ENCODE results near the gene GOLPH3. TPM values are rescaled to one million over a fixed set of nuclear protein-coding genes. Genes with fewer than 3 reads are reported as not detected.

GOLPH3 gene
- polyA plus RNA-seq, 1 donor from 2014 or later: 75.8 TPM

- Histone ChIP-seq H4K20me1 (ENCODE audit: insufficient read depth) (no peaks in the 10 kb centered on the region), H3K9ac (ENCODE audit: low read length) (no peak overlapping the region), H3K9me3 (ENCODE audit: low read length) (no peaks in the 10 kb centered on the region), H3K36me3 (ENCODE audit: insufficient read depth, low read length) (no peaks in the 10 kb centered on the region), H3F3A (ENCODE audit: insufficient read depth, low read length, poor library complexity, severe bottlenecking) (no peaks in the 10 kb centered on the region), H3K4me3 (ENCODE audit: low read length) (no peak overlapping the region), H3K79me2 (replicated peaks; ENCODE audit: insufficient read depth, low read length) (peaks cover 90% of the 10 kb centered on the region), H3K9me2 (ENCODE audit: insufficient read depth, low read length) (no peaks in the 10 kb centered on the region), H3K4me2 (ENCODE audit: low read length) (no peak overlapping the region), H3K27me3 (ENCODE audit: insufficient read depth, low read depth, low read length) (no peaks in the 10 kb centered on the region), H3K27ac (ENCODE audit: low read length) (no peak overlapping the region), H2AFZ (ENCODE audit: low read depth, low read length) (no peak overlapping the region)
- TF ChIP-seq CTCF (IDR thresholded peaks at IDR 0.05; ENCODE audit: poor library complexity, severe bottlenecking): no peak
- TF ChIP-seq POLR2AphosphoS5 (IDR thresholded peaks at IDR 0.05): no peak
- no peak for TF ChIP-seq MXI1 (conservative IDR thresholded peaks at IDR 0.05; ENCODE audit: poor library complexity, severe bottlenecking)
- TF ChIP-seq RAD21 (conservative IDR thresholded peaks at IDR 0.05): no peak
- no peak for TF ChIP-seq REST (IDR thresholded peaks at IDR 0.05; ENCODE audit: borderline replicate concordance)
- no peak for TF ChIP-seq SMC3 (conservative IDR thresholded peaks at IDR 0.05; ENCODE audit: poor library complexity)
- TF ChIP-seq TAF1 (IDR thresholded peaks at IDR 0.05; ENCODE audit: low read depth): no peak
- TF ChIP-seq EZH2 (IDR thresholded peaks at IDR 0.05; ENCODE audit: borderline replicate concordance, insufficient read depth, low read length, poor library complexity, severe bottlenecking): no peak
- no peak for TF ChIP-seq EP300 (conservative IDR thresholded peaks at IDR 0.05; ENCODE audit: poor library complexity, severe bottlenecking)
These were observed 26.2 kb downstream of the GOLPH3 start for GRCh38 chr5:32147959-32148358.

GRCh38 chr5:32147236-32147635 is 26.9 kb downstream of the GOLPH3 start:
- Histone ChIP-seq H3K9me2 (ENCODE audit: insufficient read depth, low read length) (no peaks in the 10 kb centered on the region), H3K27me3 (ENCODE audit: insufficient read depth, low read depth, low read length) (no peaks in the 10 kb centered on the region), H3K36me3 (ENCODE audit: insufficient read depth, low read length) (no peaks in the 10 kb centered on the region), H3F3A (ENCODE audit: insufficient read depth, low read length, poor library complexity, severe bottlenecking) (no peaks in the 10 kb centered on the region), H2AFZ (ENCODE audit: low read depth, low read length) (no peak overlapping the region), H3K4me3 (ENCODE audit: low read length) (no peak overlapping the region), H3K4me2 (ENCODE audit: low read length) (no peak overlapping the region), H3K9me3 (ENCODE audit: low read length) (no peaks in the 10 kb centered on the region), H3K27ac (ENCODE audit: low read length) (no peak overlapping the region), H4K20me1 (ENCODE audit: insufficient read depth) (no peaks in the 10 kb centered on the region), H3K79me2 (replicated peaks; ENCODE audit: insufficient read depth, low read length) (peaks cover 83% of the 10 kb centered on the region), H3K9ac (ENCODE audit: low read length) (no peak overlapping the region)
- TF ChIP-seq TAF1 (IDR thresholded peaks at IDR 0.05; ENCODE audit: low read depth) (no peak), REST (IDR thresholded peaks at IDR 0.05; ENCODE audit: borderline replicate concordance) (no peak), EP300 (conservative IDR thresholded peaks at IDR 0.05; ENCODE audit: poor library complexity, severe bottlenecking) (no peak), SMC3 (conservative IDR thresholded peaks at IDR 0.05; ENCODE audit: poor library complexity) (no peak), RAD21 (conservative IDR thresholded peaks at IDR 0.05) (no peak), EZH2 (IDR thresholded peaks at IDR 0.05; ENCODE audit: borderline replicate concordance, insufficient read depth, low read length, poor library complexity, severe bottlenecking) (no peak), CTCF (IDR thresholded peaks at IDR 0.05; ENCODE audit: poor library complexity, severe bottlenecking) (no peak), POLR2AphosphoS5 (IDR thresholded peaks at IDR 0.05) (no peak)

Data from neural cell (in vitro differentiated cells).